ENCODE results near the gene TTC7B.

The TTC7B gene

GRCh38 chr14:90674043-90674670, 142.1 kb downstream of the TTC7B start:
- no peak for DNase-seq (ENCODE audit: low spot score)

GRCh38 chr14:90671382-90672234, 144.6 kb downstream of the TTC7B start:
- no peak for DNase-seq (ENCODE audit: low spot score)

- DNase-seq (ENCODE audit: low spot score) = no peak
Measured at GRCh38 chr14:90669731-90670130, 146.5 kb downstream of the TTC7B start.

- no peak for DNase-seq (ENCODE audit: low spot score)
Measured at GRCh38 chr14:90666571-90666970, 149.7 kb downstream of the TTC7B start.

GRCh38 chr14:90665321-90666000, 150.8 kb downstream of the TTC7B start:
- no peak for DNase-seq (ENCODE audit: low spot score)

GRCh38 chr14:90664911-90665310, 151.3 kb downstream of the TTC7B start:
- DNase-seq (ENCODE audit: low spot score) = no peak

GRCh38 chr14:90663680-90664079, 152.6 kb downstream of the TTC7B start:
- no peak for DNase-seq (ENCODE audit: low spot score)

GRCh38 chr14:90663140-90663539, 153.1 kb downstream of the TTC7B start:
- DNase-seq (ENCODE audit: low spot score) = no peak

- no peak for DNase-seq (ENCODE audit: low spot score)
Measured at GRCh38 chr14:90661866-90662265, 154.4 kb downstream of the TTC7B start.

- DNase-seq (ENCODE audit: low spot score) = no peak
Measured at GRCh38 chr14:90660865-90661570, 155.2 kb downstream of the TTC7B start.

GRCh38 chr14:90659156-90659555, 157.1 kb downstream of the TTC7B start:
- no peak for DNase-seq (ENCODE audit: low spot score)

GRCh38 chr14:90658541-90658967, 157.7 kb downstream of the TTC7B start:
- no peak for DNase-seq (ENCODE audit: low spot score)

GRCh38 chr14:90656973-90657372, 159.3 kb downstream of the TTC7B start:
- no peak for DNase-seq (ENCODE audit: low spot score)

GRCh38 chr14:90655829-90656228, 160.4 kb downstream of the TTC7B start:
- DNase-seq (ENCODE audit: low spot score) = no peak

- DNase-seq (ENCODE audit: low spot score) = no peak
Measured at GRCh38 chr14:90654831-90655276, 161.4 kb downstream of the TTC7B start.

- no peak for DNase-seq (ENCODE audit: low spot score)
Measured at GRCh38 chr14:90652626-90653025, 163.6 kb downstream of the TTC7B start.

- DNase-seq (ENCODE audit: low spot score) = no peak
Measured at GRCh38 chr14:90651976-90652560, 164.2 kb downstream of the TTC7B start.

- DNase-seq (ENCODE audit: low spot score) = no peak
Measured at GRCh38 chr14:90651271-90651804, 164.9 kb downstream of the TTC7B start.

- DNase-seq (ENCODE audit: low spot score) = no peak
Measured at GRCh38 chr14:90649557-90650135, 166.6 kb downstream of the TTC7B start.

GRCh38 chr14:90649083-90649482, 167.1 kb downstream of the TTC7B start:
- no peak for DNase-seq (ENCODE audit: low spot score)

GRCh38 chr14:90648421-90648820, 167.8 kb downstream of the TTC7B start:
- no peak for DNase-seq (ENCODE audit: low spot score)
